SKM-1 (cell line): Measurements from ENCODE around the gene ZNF827.
A peak's percentile ranks its signal among the peaks of the same experiment; 100 is the strongest.

Experiments
- DNase-seq: peaks from one replicate; lab custom pipeline; 2025; ENCODE audit not compliant: unreplicated experiment; lab: John Stamatoyannopoulos, UW

Gene ZNF827

GRCh38 chr4:145770124-145770523 lies 168.5 kb downstream of the ZNF827 start:
- DNase-seq = no peak

DNA sequence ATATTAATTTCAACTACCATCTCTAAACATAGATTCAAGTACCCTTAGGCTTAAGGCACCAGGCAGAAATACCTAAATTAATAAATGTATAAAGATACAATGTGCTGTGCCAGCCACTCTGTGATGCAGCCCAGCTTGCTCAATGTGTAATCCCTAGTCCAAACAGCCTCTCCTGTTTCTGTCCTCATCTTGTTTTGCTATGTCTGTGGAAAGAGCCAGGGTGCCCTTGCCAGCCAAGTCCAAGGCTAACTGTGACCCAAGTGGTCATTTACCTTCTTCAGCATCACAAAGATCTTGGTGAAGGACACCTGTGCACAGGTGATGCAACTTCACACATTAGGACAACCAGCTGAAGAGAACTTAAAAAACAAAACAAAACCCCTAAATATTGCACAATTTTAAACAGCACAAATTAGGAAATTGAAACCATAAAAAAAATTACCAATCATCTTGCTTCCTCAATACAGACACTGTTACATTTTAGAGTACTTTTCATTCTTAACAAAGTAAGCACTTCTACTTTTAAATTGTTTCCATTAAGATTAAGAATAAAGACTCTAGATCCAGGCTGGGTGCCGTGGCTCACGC lies 169.1 kb downstream of the ZNF827 start:
- no peak for DNase-seq

GRCh38 chr4:145766273-145766672 lies 172.3 kb downstream of the ZNF827 start:
- DNase-seq = no peak

- no peak for DNase-seq
Measured at GRCh38 chr4:145763399-145763798, 175.2 kb downstream of the ZNF827 start.

GRCh38 chr4:145762719-145763118 lies 175.9 kb downstream of the ZNF827 start:
- DNase-seq = no peak

GRCh38 chr4:145760961-145761929 lies 177.4 kb downstream of the ZNF827 start:
- DNase-seq = no peak

GRCh38 chr4:145760176-145760575 lies 178.4 kb downstream of the ZNF827 start:
- no peak for DNase-seq

- no peak for DNase-seq
Measured at GRCh38 chr4:145757188-145757587, 181.4 kb downstream of the ZNF827 start.

- DNase-seq = no peak
Measured at GRCh38 chr4:145756244-145756643, 182.4 kb downstream of the ZNF827 start.

DNA sequence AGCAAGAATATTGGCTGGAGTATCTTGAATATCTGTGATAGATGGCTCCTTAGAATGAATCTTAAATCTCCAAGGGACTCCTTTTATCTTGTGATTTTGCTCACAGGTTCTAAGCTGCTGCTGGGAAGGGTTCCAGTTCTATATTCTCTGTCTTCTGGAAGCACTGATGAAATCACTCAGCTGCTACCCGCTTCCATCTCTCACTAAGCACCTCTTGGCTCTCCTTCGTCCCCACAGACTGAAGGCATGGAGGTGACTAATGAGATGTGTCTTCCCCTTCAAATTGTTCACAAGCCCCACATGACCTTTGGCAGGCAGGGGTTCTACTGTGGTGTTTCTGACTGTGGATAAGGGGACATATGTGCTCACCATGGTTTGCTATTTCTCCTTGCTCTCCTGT lies 182.8 kb downstream of the ZNF827 start:
- DNase-seq = no peak

DNA sequence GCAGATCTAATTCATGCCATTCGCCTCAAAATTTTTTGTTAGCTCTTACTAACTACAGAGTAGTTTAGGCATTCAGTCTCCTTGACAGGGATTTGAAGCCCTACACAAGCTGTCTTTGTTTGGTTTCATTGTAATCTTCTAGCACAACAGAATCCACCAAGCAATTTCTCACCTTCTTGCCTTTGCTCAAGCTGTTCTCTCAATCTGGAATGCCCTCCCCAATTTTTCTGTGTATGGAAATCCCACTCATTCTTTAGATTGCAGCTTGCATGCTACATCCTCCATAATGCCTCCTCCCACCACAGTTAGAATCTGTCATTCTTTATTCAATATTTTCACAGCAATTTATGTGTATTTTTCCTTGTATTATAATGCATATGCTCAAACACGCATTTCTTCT lies 195.0 kb downstream of the ZNF827 start:
- DNase-seq = no peak

GRCh38 chr4:145740806-145741205 lies 197.8 kb downstream of the ZNF827 start:
- no peak for DNase-seq

- DNase-seq = no peak
Measured at GRCh38 chr4:145739845-145740244, 198.8 kb downstream of the ZNF827 start.

GRCh38 chr4:145736241-145736831 lies 202.3 kb downstream of the ZNF827 start:
- no peak for DNase-seq

DNA sequence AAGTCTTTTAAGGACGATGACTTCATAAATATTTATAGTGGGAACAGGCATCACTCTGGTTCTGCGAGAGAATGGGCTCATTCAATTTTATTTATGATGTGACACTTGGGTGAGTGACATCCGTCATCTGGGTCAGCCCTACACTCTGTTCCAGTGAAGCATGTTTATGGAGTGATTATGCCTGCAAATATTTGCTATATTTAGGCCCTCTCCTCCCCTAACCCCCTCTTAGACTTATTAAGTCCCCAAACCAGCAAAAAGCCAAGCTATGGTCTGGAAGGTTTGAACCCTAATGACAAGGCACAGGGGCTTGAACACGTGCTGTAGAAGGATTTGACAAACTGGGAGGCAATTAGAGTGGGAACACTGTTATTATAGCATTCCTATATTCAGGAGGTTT lies 202.8 kb downstream of the ZNF827 start:
- DNase-seq = no peak

DNA sequence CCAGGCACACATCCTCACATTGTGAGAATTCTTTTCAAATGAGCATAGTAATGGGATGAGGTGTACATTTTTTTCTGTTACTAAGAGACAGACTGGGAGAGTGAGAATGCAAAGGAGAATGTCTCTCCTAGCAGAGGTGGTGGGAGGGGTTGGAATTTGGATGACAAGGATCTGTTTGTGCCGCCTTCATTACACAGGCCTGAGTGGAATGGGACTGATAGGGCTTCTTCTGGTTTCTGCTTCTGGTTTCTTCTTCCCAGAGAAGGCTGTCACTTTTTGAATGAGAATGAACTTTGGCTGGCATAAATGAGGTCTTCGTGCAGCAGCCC lies 203.3 kb downstream of the ZNF827 start:
- no peak for DNase-seq

DNA sequence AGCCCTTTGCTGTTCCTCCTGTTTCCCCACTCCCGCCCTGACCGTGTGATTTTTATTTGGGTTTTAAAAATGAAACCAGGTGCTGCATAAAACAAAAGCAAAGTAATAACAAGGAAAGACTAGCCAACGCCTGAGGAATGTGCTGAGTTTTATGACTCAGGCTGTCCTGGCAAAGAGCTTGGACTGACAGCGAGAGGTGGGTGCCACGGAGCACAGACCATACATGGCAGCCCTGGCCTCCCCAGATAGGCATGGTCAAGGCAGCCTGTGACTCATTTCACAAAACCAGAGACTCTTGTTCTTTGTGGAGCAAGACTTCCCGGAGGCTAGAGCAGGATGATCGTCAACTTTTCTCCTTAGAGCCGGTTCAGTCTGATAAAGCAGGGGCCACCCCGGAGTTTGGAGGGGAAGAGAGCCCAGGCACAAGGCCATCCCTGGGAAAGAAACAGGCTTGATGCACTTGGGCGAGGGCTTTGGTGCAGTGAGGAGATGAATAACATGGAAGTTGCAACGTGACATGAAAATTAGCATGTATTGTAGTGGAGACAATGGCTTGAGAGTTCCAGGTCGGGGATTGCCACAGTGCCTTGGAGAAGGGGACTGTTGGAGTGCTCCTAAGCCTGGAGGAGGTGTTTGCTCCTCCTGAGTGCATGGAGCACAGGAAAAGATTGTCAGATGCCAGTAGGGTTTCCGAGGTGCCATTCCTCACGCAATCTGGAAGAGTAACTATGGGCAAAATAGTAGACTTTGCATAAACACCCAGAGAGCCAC lies 203.9 kb downstream of the ZNF827 start:
- no peak for DNase-seq

GRCh38 chr4:145734031-145734430 lies 204.6 kb downstream of the ZNF827 start:
- no peak for DNase-seq

DNA sequence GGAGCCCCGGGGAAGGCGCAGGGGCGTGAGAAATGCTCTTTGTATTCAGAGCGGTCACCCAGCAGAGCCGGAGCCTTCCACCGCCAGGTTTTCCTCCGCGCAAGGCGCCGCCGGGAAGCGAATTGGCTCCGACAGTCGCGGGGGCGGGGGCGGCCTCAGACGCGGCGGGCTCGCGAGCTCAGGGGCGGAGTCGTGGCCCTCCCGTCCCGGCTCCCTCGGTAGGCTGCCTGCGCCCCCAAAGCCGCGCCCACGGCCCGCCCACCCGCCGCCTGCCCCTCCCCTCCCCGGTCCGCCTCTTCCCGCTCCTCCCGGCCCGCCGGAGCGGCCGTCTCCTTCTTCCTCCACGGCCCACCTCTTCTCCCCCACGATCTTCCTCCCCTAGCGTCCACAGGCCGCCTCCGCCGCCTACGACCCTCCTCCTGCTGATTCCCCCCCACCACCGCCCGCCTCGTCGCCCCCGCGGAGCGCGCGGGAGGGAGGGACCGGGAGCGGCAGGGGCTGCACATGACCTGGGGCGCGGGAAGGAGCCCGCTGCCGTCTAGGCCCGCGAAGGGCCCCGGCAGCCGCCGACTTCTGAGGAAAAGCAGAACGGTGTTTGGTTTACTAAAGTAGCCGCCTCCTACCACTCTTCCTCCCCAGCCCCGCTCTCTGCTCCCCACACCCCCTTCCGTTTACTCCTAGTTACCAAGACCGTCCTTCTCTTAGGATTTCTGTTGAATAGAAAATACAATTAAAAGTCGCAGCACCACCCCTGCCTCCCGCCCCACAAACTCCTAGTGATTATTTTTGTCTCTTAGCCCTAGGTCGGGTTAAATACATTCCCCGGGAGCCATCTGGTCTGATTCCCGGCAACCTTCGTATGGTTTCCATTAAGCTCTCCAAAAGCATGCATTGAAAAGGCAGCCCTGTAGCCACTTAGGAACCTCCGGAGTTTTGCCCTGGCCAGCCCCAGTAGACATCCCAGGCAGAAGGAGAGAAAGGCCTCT lies 205.4 kb downstream of the ZNF827 start:
- DNase-seq = peak; percentile 42
